ENCODE results near the gene KIF9.

DNA sequence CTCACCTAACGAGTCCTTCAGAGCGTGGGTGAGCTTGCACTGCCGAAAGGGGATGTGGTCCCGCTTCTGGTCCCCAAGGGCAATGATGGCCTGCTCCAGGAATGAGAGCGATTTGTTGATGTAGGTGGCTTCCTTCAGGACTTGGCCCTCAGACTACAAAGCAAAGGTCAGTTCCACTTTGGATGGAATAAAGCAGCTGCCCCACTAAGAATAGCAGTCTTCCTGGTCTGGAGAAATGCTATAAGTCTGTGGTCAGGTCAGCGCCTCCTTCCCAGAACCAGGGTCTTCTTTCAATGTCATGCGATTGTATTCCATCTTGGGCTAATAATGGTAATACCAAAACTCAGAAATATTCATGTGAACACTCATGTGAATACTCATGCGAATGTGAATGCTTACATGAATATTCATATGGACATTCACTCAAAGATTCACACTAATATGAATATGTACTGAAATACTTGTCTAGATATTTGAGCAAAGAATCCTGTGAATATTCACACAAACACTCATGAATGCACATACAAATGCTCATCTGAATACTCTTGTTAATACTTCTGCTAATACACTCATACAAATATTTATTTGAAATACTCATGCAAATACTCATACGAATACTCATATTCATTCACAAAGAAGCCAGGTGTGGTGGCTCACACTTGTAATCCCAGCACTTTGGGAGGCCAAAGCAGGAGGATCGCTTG lies 16.7 kb downstream of the KIF9 start:
- TF ChIP-seq, protein P1, sequence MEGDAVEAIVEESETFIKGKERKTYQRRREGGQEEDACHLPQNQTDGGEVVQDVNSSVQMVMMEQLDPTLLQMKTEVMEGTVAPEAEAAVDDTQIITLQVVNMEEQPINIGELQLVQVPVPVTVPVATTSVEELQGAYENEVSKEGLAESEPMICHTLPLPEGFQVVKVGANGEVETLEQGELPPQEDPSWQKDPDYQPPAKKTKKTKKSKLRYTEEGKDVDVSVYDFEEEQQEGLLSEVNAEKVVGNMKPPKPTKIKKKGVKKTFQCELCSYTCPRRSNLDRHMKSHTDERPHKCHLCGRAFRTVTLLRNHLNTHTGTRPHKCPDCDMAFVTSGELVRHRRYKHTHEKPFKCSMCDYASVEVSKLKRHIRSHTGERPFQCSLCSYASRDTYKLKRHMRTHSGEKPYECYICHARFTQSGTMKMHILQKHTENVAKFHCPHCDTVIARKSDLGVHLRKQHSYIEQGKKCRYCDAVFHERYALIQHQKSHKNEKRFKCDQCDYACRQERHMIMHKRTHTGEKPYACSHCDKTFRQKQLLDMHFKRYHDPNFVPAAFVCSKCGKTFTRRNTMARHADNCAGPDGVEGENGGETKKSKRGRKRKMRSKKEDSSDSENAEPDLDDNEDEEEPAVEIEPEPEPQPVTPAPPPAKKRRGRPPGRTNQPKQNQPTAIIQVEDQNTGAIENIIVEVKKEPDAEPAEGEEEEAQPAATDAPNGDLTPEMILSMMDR (IDR thresholded peaks at IDR 0.05; ENCODE audit: insufficient read depth, low read length) = no peak
- TF ChIP-seq POLR2AphosphoS5 (IDR thresholded peaks at IDR 0.05; ENCODE audit: low read depth) (no peak), GABPA (IDR thresholded peaks at IDR 0.05; ENCODE audit: low read depth) (no peak)
